BLaER1 (cell line): ENCODE measurements around the gene MAPK1.
"Not testable (repeated sequence)": the region's sequence is repeated elsewhere in the genome, so short reads cannot be mapped to it uniquely, and the experiment has no call there.

Experiments
- H3K27ac ChIP-seq: shearing (Covaris generic); formaldehyde crosslinking; 2 replicates; pipeline ENCODE4 v1.8.1; 2022
- H3K27me3 ChIP-seq: shearing (Covaris generic); formaldehyde crosslinking; 2 replicates; pipeline ENCODE4 v1.8.1; 2022
- H3K36me3 ChIP-seq: shearing (Covaris generic); formaldehyde crosslinking; 2 replicates; pipeline ENCODE4 v1.8.1; 2022
- H3K4me1 ChIP-seq: shearing (Covaris generic); formaldehyde crosslinking; 2 replicates; pipeline ENCODE4 v1.8.1; 2022
- H3K4me2 ChIP-seq: shearing (Covaris generic); formaldehyde crosslinking; 2 replicates; pipeline ENCODE4 v1.8.1; 2022
- H3K4me3 ChIP-seq: shearing (Covaris generic); formaldehyde crosslinking; 2 replicates; pipeline ENCODE4 v1.8.1; 2022
- H3K9ac ChIP-seq: shearing (Covaris generic); formaldehyde crosslinking; 2 replicates; pipeline ENCODE4 v1.8.1; 2022
- H3K9me3 ChIP-seq: shearing (Covaris generic); formaldehyde crosslinking; 2 replicates; pipeline ENCODE4 v1.8.1; 2022
- H4K20me1 ChIP-seq: shearing (Covaris generic); formaldehyde crosslinking; 2 replicates; pipeline ENCODE4 v1.8.1; 2022
- Cebpa-rat ChIP-seq: shearing (Covaris generic); IDR thresholded peaks from 2 replicates; pipeline ENCODE4 v1.8.1; 2022

The MAPK1 gene

DNA sequence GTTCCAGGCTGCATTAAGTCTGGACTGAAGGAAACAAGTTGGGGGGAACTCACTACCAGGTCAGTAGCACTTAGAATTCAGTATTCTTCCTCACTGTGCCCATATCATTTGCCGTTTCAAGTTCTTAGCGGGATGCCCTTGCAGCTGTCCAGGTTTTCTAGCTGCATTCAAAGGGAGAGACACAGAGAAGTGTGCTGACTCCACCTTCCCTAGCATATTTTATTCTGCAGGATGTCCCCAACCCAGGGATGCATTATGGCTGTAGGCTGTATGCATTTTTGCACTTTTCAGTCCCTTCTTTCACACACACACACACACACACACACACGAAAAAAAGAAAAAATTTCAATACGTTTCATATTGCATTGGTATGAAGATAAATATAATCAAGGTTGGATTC is 35.8 kb upstream of the MAPK1 start:
- no peak overlapping the region for H3K4me3 ChIP-seq
- H3K27me3 ChIP-seq: no peaks in the 10 kb centered on the region
- no peak overlapping the region for H3K27ac ChIP-seq
- no peaks in the 10 kb centered on the region for H3K36me3 ChIP-seq
- H3K4me1 ChIP-seq: no peaks in the 10 kb centered on the region
- no peaks in the 10 kb centered on the region for H4K20me1 ChIP-seq
- H3K9ac ChIP-seq: no peak overlapping the region
- H3K4me2 ChIP-seq: no peak overlapping the region
- H3K9me3 ChIP-seq: no peaks in the 10 kb centered on the region
- TF ChIP-seq Cebpa-rat: no peak

DNA sequence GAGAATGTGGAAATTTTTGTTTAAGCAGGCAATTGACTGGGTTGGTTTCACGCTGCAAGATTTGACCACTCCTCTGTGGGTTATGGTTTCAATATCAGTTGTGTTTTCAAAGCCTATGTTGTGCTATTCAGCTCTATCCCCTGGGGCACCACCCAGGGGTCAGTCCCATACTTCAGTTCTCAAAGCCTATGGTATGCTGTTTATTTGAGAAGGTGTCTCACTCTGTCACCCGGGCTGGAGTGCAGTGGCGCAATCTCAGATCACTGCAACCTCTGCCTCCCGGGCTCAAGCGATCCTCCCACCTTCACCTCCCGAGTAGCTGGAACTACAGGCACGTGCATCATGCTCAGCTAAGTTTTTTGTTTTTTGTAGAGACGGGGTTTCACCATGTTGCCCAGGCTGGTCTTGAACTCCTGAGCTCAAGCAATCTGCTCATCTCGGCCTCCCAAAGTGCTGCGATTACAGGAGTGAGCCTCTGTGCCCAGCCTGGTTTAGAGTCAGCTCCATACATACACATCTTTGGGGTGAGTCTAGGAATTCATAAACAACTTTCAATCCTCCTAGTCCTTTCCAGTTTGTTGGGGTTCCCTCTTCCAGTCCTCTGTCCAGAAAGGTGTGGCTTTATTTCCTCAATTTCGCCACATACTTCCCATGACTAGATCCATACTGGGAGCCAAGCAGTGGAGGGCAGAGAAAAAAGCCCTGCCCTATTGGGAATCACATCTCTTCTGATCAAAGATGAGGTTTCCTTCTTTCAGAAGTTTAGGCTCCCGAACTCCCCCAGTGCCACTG is 35.0 kb upstream of the MAPK1 start:
- Histone ChIP-seq H3K4me2 (no peak overlapping the region), H3K27ac (no peak overlapping the region), H3K9ac (no peak overlapping the region), H3K4me1 (no peaks in the 10 kb centered on the region), H3K4me3 (no peak overlapping the region), H4K20me1 (no peaks in the 10 kb centered on the region), H3K27me3 (no peaks in the 10 kb centered on the region), H3K36me3 (no peaks in the 10 kb centered on the region), H3K9me3 (no peaks in the 10 kb centered on the region)
- TF ChIP-seq Cebpa-rat: no peak

DNA sequence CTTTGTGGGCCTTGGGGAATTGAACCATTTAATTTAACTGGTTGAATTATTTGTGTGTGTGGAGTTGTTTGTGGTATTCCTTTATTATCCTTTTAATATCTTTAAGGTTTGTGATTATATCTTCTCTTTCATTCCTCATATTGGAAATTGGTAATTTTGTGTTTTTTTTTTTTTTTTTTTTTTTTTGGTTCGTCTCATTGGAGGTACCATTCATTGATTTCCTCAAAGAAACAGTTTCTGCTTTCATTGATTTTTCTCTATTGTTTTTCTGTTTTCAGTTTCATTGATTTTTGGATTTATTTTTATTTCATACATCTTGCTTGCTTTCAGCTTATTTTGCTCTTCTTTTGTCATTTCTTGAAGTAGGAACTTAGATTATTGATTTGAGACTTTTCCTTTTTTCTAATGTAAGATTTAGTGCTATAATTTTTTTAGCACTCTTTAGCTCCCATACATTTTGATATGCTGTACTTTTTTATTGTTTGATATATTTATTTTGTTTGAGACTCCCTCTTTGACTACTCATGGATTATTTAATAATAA is 31.0 kb upstream of the MAPK1 start:
- no peaks in the 10 kb centered on the region for H3K27me3 ChIP-seq
- no peak for TF ChIP-seq Cebpa-rat
- H3K9me3 ChIP-seq: no peaks in the 10 kb centered on the region
- H3K9ac ChIP-seq: no peak overlapping the region
- H3K27ac ChIP-seq: no peak overlapping the region
- H4K20me1 ChIP-seq: no peaks in the 10 kb centered on the region
- no peaks in the 10 kb centered on the region for H3K4me1 ChIP-seq
- no peaks in the 10 kb centered on the region for H3K36me3 ChIP-seq
- no peak overlapping the region for H3K4me3 ChIP-seq
- H3K4me2 ChIP-seq: no peak overlapping the region

DNA sequence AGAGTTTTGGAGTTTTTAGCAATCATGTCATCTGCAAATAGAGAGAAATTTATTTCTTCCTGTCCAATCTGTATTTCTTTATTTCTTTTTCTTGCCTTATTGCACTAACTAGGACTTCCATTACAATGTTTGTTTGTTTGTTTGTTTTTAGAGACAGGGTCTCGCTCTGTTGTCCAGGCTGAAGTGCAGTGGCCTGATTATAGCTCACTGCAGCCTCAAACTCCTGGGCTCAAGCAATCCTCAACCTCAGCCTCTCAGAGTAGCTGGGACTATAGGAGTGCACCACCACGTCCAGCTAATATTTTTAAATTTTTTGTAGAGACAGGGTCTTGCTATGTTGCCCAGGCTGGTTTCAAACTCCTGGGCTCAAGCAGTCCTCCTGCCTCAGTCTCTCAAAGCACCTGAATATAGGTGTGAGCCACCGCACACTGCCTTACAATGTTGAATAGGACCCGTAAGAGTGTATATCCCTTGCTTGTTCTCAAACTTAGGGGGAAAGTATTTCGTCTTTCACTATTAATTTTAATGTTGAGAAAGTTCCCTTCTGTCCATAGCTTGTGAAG is 29.6 kb upstream of the MAPK1 start:
- Histone ChIP-seq H3K4me1 (no peaks in the 10 kb centered on the region), H3K9ac (no peak overlapping the region), H3K4me3 (no peak overlapping the region), H4K20me1 (no peaks in the 10 kb centered on the region), H3K4me2 (no peak overlapping the region), H3K27ac (no peak overlapping the region), H3K27me3 (no peaks in the 10 kb centered on the region), H3K9me3 (no peaks in the 10 kb centered on the region), H3K36me3 (no peaks in the 10 kb centered on the region)
- TF ChIP-seq Cebpa-rat: no peak

DNA sequence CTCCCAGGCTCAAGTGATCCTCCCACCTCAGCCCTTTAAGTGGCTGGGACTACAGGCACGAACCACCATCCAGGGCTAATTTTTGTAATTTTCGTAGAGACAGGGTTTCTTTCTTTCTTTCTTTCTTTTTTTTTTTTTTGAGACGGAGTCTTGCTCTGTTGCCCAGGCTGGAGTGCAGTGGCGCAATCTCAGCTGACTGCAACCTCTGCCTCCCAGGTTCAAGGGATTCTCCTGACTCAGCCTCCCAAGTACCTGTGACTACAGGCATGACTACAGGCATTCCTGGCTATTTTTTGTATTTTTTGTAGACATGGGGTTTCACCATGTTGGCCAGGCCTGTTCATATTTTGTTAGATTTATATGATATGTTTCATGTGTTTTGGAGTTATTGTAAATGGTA is 28.8 kb upstream of the MAPK1 start:
- not testable (repeated sequence) for H3K4me2 ChIP-seq, H3K36me3 ChIP-seq, H4K20me1 ChIP-seq, H3K9me3 ChIP-seq, H3K27ac ChIP-seq, H3K4me3 ChIP-seq, H3K9ac ChIP-seq, H3K27me3 ChIP-seq, H3K4me1 ChIP-seq

DNA sequence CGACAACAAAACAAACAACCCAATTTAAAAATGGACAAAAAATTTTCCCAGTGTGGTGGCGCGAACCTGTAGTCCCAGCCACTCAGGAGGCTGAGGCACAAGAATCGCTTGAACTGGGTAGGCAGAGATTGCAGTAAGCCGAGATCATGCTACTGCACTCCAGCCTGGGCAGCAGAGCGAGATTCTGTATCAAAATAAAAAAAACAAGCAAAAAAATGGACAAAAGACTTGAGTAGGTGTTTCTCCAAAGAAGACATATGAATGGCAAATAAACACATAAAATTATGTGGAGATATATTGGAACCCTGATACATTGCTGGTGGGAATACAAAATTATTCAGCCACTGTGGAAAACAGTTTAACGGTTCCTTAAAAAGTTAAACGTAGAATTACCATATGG is 27.4 kb upstream of the MAPK1 start:
- no peak for TF ChIP-seq Cebpa-rat
- Histone ChIP-seq H3K27ac (no peak overlapping the region), H3K9me3 (no peaks in the 10 kb centered on the region), H3K4me2 (no peak overlapping the region), H3K9ac (no peak overlapping the region), H3K4me3 (no peak overlapping the region), H3K4me1 (no peaks in the 10 kb centered on the region), H4K20me1 (no peaks in the 10 kb centered on the region), H3K36me3 (no peaks in the 10 kb centered on the region), H3K27me3 (no peaks in the 10 kb centered on the region)

GRCh38 chr22:21889251-21889990 is 22.0 kb upstream of the MAPK1 start:
- TF ChIP-seq Cebpa-rat: no peak

GRCh38 chr22:21887841-21888240 is 20.4 kb upstream of the MAPK1 start:
- Histone ChIP-seq H3K4me1 (no peaks in the 10 kb centered on the region), H3K27ac (no peak overlapping the region), H3K9ac (no peak overlapping the region), H3K36me3 (no peaks in the 10 kb centered on the region), H4K20me1 (no peaks in the 10 kb centered on the region), H3K27me3 (no peaks in the 10 kb centered on the region), H3K4me2 (no peak overlapping the region), H3K9me3 (no peaks in the 10 kb centered on the region), H3K4me3 (no peak overlapping the region)
- TF ChIP-seq Cebpa-rat: no peak

More at GRCh38 chr22:21889251-21889990, 22.0 kb upstream of the MAPK1 start:
- H3K36me3 ChIP-seq: no peaks in the 10 kb centered on the region
- H3K4me2 ChIP-seq: no peak overlapping the region
- H3K27me3 ChIP-seq: no peaks in the 10 kb centered on the region
- no peaks in the 10 kb centered on the region for H3K9me3 ChIP-seq
- H3K27ac ChIP-seq: no peak overlapping the region
- H3K9ac ChIP-seq: no peak overlapping the region
- H3K4me3 ChIP-seq: no peak overlapping the region
- no peaks in the 10 kb centered on the region for H4K20me1 ChIP-seq
- H3K4me1 ChIP-seq: no peaks in the 10 kb centered on the region

DNA sequence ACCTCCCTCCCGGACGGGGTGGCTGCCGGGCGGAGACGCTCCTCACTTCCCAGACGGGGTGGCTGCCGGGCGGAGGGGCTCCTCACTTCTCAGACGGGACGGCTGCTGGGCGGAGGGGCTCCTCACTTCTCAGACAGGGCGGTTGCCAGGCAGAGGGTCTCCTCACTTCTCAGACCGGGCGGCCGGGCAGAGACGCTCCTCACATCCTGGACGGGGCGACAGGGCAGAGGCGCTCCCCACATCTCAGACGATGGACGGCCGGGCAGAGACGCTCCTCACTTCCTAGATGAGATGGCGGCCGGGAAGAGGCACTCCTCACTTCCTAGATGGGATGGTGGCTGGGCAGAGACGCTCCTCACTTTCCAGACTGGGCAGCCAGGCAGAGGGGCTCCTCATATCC is 16.5 kb upstream of the MAPK1 start:
- H3K27me3 ChIP-seq, H3K36me3 ChIP-seq, H4K20me1 ChIP-seq, H3K9me3 ChIP-seq, H3K27ac ChIP-seq, H3K9ac ChIP-seq, H3K4me2 ChIP-seq, H3K4me1 ChIP-seq, H3K4me3 ChIP-seq: not testable (repeated sequence)

DNA sequence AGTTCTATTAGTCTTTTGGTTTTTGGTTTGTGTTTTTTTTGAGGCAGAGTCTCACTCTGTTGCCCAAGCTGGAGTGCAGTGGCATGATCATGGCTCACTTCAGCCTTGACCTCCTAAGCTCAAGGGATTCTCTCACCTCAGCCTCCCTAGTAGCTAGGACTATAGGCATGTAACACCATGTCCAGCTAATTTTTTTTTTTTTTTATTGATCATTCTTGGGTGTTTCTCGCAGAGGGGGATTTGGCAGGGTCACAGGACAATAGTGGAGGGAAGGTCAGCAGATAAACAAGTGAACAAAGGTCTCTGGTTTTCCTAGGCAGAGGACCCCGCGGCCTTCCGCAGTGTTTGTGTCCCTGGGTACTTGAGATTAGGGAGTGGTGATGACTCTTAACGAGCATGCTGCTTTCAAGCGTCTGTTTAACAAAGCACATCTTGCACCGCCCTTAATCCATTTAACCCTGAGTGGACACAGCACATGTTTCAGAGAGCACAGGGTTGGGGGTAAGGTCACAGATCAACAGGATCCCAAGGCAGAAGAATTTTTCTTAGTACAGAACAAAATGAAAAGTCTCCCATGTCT is 15.4 kb upstream of the MAPK1 start:
- not testable (repeated sequence) for H3K27ac ChIP-seq, H3K36me3 ChIP-seq, H3K4me1 ChIP-seq, H3K9ac ChIP-seq, H3K4me2 ChIP-seq, H3K4me3 ChIP-seq, H4K20me1 ChIP-seq, H3K27me3 ChIP-seq, H3K9me3 ChIP-seq
